GM12801 (cell line): ENCODE measurements around the gene TFF3.

Source experiments
- TF ChIP-seq, protein P1 (sequence below): IDR thresholded peaks from one replicate; pipeline ENCODE4 v1.5.1; 2011; ENCODE audit warnings: control low read depth; ENCODE audit not compliant: insufficient read length; ENCODE audit errors: extremely low read depth

Gene TFF3

GRCh38 chr21:42295845-42296244 lies 19.4 kb downstream of the TFF3 start:
- TF ChIP-seq, protein P1, sequence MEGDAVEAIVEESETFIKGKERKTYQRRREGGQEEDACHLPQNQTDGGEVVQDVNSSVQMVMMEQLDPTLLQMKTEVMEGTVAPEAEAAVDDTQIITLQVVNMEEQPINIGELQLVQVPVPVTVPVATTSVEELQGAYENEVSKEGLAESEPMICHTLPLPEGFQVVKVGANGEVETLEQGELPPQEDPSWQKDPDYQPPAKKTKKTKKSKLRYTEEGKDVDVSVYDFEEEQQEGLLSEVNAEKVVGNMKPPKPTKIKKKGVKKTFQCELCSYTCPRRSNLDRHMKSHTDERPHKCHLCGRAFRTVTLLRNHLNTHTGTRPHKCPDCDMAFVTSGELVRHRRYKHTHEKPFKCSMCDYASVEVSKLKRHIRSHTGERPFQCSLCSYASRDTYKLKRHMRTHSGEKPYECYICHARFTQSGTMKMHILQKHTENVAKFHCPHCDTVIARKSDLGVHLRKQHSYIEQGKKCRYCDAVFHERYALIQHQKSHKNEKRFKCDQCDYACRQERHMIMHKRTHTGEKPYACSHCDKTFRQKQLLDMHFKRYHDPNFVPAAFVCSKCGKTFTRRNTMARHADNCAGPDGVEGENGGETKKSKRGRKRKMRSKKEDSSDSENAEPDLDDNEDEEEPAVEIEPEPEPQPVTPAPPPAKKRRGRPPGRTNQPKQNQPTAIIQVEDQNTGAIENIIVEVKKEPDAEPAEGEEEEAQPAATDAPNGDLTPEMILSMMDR, result no peak

- TF ChIP-seq, protein P1, result no peak
Observed at GRCh38 chr21:42294273-42294880, 20.8 kb downstream of the TFF3 start.

- TF ChIP-seq, protein P1, result no peak
Observed at GRCh38 chr21:42293649-42294272, 21.4 kb downstream of the TFF3 start.

DNA sequence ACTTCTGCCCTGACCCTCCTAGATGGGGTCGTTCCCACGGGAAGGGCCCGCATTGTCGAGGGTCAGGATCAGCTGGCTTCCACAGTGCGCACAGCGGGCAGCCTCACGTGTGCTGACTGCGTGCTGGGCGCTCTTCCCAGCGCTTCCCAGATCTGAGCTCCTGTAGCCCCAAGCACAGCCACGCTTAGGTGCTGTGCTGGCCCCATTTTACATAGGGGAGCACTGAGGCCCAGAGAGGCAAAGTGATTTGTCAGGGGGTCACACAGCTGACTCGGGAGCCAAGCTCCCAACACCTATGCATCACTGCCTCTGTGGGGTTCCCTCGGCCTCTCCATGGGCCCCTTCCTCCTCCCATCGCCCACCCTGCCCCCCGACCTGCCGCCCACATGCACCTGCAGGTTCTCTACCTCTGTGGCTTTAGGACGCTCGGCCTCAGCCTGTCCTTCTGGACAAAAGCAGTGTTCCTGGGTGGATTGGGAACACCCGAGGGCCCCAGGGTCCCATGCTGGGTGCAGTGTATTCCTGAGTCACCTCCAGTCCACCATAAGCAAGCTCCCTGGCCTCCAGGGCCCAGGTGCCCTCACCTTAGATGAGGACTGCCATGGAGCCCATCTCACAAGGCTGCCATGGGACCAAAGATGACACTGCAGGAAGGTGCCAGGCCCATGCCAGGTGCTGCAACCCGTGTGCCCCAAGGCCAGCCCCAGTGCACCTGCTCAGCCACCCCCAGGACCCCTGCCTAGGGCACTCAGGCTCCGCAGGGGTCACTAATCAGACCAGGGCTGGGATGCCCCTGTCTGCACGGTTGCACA lies 23.3 kb downstream of the TFF3 start:
- TF ChIP-seq, protein P1, result no peak

GRCh38 chr21:42291003-42291750 lies 24.0 kb downstream of the TFF3 start:
- TF ChIP-seq, protein P1, result no peak

DNA sequence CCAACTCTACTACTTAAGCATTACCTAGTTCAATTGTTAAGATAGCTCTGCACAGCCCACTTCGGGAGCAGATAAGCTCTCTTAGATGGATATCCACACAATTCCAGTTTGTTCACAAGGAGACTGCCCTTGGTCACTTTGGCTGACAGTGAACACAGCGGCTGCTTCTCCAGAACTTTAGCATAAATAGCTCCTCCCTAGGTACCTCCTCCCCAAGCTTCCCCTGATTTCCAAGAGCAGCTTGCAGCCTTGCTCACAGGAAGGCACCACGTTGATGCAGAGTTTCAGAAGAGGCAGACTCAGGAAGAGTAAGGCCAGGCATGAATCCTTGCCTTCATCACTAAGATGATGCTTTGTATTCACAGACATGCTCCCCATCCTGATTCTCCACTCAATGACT lies 24.7 kb downstream of the TFF3 start:
- TF ChIP-seq, protein P1, result no peak

- TF ChIP-seq, protein P1, result no peak
Observed at GRCh38 chr21:42289926-42290325, 25.3 kb downstream of the TFF3 start.
